Uterus (tissue), 2 donors: Measurements from ENCODE around the gene CARD8.

Experiments
- POLR2A ChIP-seq, 2 donors: fragments of 450-650 bp; IDR thresholded peaks; one replicate each; pipeline ENCODE4 v1.6.1; 2016; ENCODE audit warnings: antibody characterized with exemption in 2 of 2, mild to moderate bottlenecking in 1 of 2, moderate library complexity in 1 of 2
- TF ChIP-seq, protein P1 (sequence below), 4 experiments: fragments of 200-600 bp in 2 of 4; fragments of 450-650 bp in 2 of 4; sonication (generic) in 2 of 4; IDR thresholded peaks; one replicate each; pipeline ENCODE4 v1.5.1; 2016 to 2019; ENCODE audit warnings: antibody characterized with exemption in 4 of 4, mild to moderate bottlenecking in 2 of 4, moderate library complexity in 1 of 4

DNA sequence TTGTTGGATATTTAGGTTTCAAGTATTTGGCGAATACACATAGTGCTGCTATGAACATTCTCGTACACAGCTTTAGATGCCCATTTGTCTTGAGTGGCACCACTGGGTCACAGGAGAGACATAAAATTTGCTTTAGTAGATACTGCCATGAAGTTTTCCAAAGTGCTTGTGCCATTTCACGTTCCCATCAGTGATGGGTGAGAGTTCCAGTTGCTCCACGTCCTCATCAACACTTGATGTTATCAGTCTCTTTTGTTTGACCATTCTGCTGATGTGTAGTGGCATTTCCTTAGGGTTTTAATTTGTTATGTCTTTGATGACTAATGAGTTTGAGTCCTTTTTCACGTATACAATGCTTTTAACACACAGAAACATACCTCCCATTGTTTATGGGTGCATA is 74.2 kb downstream of the CARD8 start:
- TF ChIP-seq POLR2A (IDR thresholded peaks at IDR 0.05): no peak
- TF ChIP-seq, protein P1, sequence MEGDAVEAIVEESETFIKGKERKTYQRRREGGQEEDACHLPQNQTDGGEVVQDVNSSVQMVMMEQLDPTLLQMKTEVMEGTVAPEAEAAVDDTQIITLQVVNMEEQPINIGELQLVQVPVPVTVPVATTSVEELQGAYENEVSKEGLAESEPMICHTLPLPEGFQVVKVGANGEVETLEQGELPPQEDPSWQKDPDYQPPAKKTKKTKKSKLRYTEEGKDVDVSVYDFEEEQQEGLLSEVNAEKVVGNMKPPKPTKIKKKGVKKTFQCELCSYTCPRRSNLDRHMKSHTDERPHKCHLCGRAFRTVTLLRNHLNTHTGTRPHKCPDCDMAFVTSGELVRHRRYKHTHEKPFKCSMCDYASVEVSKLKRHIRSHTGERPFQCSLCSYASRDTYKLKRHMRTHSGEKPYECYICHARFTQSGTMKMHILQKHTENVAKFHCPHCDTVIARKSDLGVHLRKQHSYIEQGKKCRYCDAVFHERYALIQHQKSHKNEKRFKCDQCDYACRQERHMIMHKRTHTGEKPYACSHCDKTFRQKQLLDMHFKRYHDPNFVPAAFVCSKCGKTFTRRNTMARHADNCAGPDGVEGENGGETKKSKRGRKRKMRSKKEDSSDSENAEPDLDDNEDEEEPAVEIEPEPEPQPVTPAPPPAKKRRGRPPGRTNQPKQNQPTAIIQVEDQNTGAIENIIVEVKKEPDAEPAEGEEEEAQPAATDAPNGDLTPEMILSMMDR (IDR thresholded peaks at IDR 0.05): no peak
